ENCODE results near the gene ITGA2.

The ITGA2 gene

GRCh38 chr5:52989781-52990527 is 802 bp downstream of the ITGA2 start:
- peak; percentile 63 to 75 for DNase-seq

GRCh38 chr5:52990528-52990925 is 1.4 kb downstream of the ITGA2 start:
- DNase-seq: no peak

- DNase-seq: no peak
Measured at GRCh38 chr5:52993367-52993766, 4.2 kb downstream of the ITGA2 start.

- DNase-seq: no peak
Measured at GRCh38 chr5:52994266-52994665, 5.1 kb downstream of the ITGA2 start.

- DNase-seq: no peak
Measured at GRCh38 chr5:52995095-52995494, 5.9 kb downstream of the ITGA2 start.

- no peak for DNase-seq
Measured at GRCh38 chr5:52995914-52996313, 6.8 kb downstream of the ITGA2 start.

GRCh38 chr5:52996979-52997378 is 7.8 kb downstream of the ITGA2 start:
- no peak for DNase-seq

- DNase-seq: peak; percentile 77 to 92
Measured at GRCh38 chr5:52997424-52997823, 8.3 kb downstream of the ITGA2 start.

- no peak for DNase-seq
Measured at GRCh38 chr5:52998552-52999313, 9.6 kb downstream of the ITGA2 start.

- no peak for DNase-seq
Measured at GRCh38 chr5:52999344-52999949, 10.3 kb downstream of the ITGA2 start.

GRCh38 chr5:53001541-53001940 is 12.4 kb downstream of the ITGA2 start:
- DNase-seq: no peak

- no peak for DNase-seq
Measured at GRCh38 chr5:53002491-53002890, 13.3 kb downstream of the ITGA2 start.

- DNase-seq: no peak
Measured at GRCh38 chr5:53003144-53003543, 14.0 kb downstream of the ITGA2 start.

- no peak for DNase-seq
Measured at GRCh38 chr5:53006911-53007890, 18.0 kb downstream of the ITGA2 start.

- no peak for DNase-seq
Measured at GRCh38 chr5:53008751-53009150, 19.6 kb downstream of the ITGA2 start.

- DNase-seq: no peak
Measured at GRCh38 chr5:53009816-53010215, 20.7 kb downstream of the ITGA2 start.

- no peak for DNase-seq
Measured at GRCh38 chr5:53010814-53011213, 21.7 kb downstream of the ITGA2 start.

GRCh38 chr5:53011233-53011632 is 22.1 kb downstream of the ITGA2 start:
- no peak for DNase-seq

- DNase-seq: no peak
Measured at GRCh38 chr5:53013857-53014256, 24.7 kb downstream of the ITGA2 start.

- DNase-seq: peak in 1 of 2 donors; percentile 73
Measured at GRCh38 chr5:53017383-53017782, 28.2 kb downstream of the ITGA2 start.

GRCh38 chr5:53017794-53018391 is 28.7 kb downstream of the ITGA2 start:
- DNase-seq: no peak

- DNase-seq: no peak
Measured at GRCh38 chr5:53019320-53019719, 30.2 kb downstream of the ITGA2 start.
